Neural progenitor cell (in vitro differentiated cells): ENCODE data around the gene KCNAB1. TPM values are rescaled to one million over a fixed set of nuclear protein-coding genes. Genes with fewer than 3 reads are reported as not detected.

ENCODE experiments used
- DNase-seq: peaks from one replicate; pipeline ENCODE4 v3.0.0-alpha.2; 2016; ENCODE audit warnings: low spot score
- H2AFZ ChIP-seq: fragments of 200-600 bp; sonication (generic); replicated peaks from 2 replicates; pipeline ENCODE4 v1.6.1; 2016; ENCODE audit warnings: antibody characterized with exemption
- H3F3A ChIP-seq: fragments of 200-600 bp; sonication (generic); 2 replicates; pipeline ENCODE4 v1.6.1; 2016; ENCODE audit warnings: antibody characterized with exemption, low read depth
- H3K27ac ChIP-seq: fragments of 200-600 bp; sonication (generic); 2 replicates; pipeline ENCODE4 v1.5.1; 2016; ENCODE audit warnings: mild to moderate bottlenecking
- H3K27me3 ChIP-seq: fragments of 200-600 bp; sonication (generic); 2 replicates; pipeline ENCODE4 v1.6.1; 2016; ENCODE audit warnings: mild to moderate bottlenecking, moderate library complexity
- H3K36me3 ChIP-seq: fragments of 200-600 bp; sonication (generic); 2 replicates; pipeline ENCODE4 v1.5.1; 2016
- H3K4me1 ChIP-seq: fragments of 200-600 bp; sonication (generic); 2 replicates; pipeline ENCODE4 v1.6.1; 2016; ENCODE audit warnings: mixed run types
- H3K4me2 ChIP-seq: fragments of 200-600 bp; sonication (generic); 2 replicates; pipeline ENCODE4 v1.6.1; 2016
- H3K4me3 ChIP-seq: fragments of 200-600 bp; sonication (generic); 2 replicates; pipeline ENCODE4 v1.5.1; 2016
- H3K79me2 ChIP-seq: fragments of 200-600 bp; sonication (generic); 2 replicates; pipeline ENCODE4 v1.6.1; 2016; ENCODE audit warnings: low read depth
- H3K9ac ChIP-seq: fragments of 200-600 bp; sonication (generic); 2 replicates; pipeline ENCODE4 v1.6.1; 2016
- H3K9me3 ChIP-seq: fragments of 200-600 bp; sonication (generic); 2 replicates; pipeline ENCODE4 v1.5.1; 2016; ENCODE audit warnings: low read depth
- H4K20me1 ChIP-seq: fragments of 200-600 bp; sonication (generic); 2 replicates; pipeline ENCODE4 v1.6.1; 2016; ENCODE audit warnings: low read depth
- H3K27ac Mint-ChIP-seq: 3 replicates; pipeline ENCODE4 v1.8.0; 2021; ENCODE audit warnings: mixed read lengths
- H3K27me3 Mint-ChIP-seq: 2 replicates; pipeline ENCODE4 v1.8.0; 2022; ENCODE audit warnings: low read depth, mild to moderate bottlenecking, inconsistent platforms, moderate library complexity, mixed read lengths; ENCODE audit not compliant: insufficient read depth
- H3K36me3 Mint-ChIP-seq: 3 replicates; pipeline ENCODE4 v1.8.0; 2021; ENCODE audit warnings: mixed read lengths
- H3K4me1 Mint-ChIP-seq: 3 replicates; pipeline ENCODE4 v1.8.0; 2021; ENCODE audit warnings: mixed read lengths
- H3K4me3 Mint-ChIP-seq: 3 replicates; pipeline ENCODE4 v1.8.0; 2021; ENCODE audit warnings: mild to moderate bottlenecking, moderate library complexity, mixed read lengths
- H3K9me3 Mint-ChIP-seq: 3 replicates; pipeline ENCODE4 v1.8.0; 2020; ENCODE audit warnings: mixed read lengths
- EZH2 ChIP-seq: fragments of 200-600 bp; sonication (generic); IDR thresholded peaks from 2 replicates; pipeline ENCODE4 v1.6.1; 2017; ENCODE audit warnings: antibody characterized with exemption, mild to moderate bottlenecking, moderate library complexity
- EZH2phosphoT487 ChIP-seq: fragments of 200-600 bp; sonication (generic); IDR thresholded peaks from 2 replicates; pipeline ENCODE4 v1.6.1; 2017; ENCODE audit warnings: antibody characterized with exemption
- total RNA-seq: library from RNA; depleted of rRNA; stranded (reverse); fragments of >200 nt; gene quantifications from 2 replicates; pipeline ENCODE4 v1.2.3, GENCODE V29; 2015; ENCODE audit warnings: low replicate concordance
- TF ChIP-seq, protein P1 (sequence below): fragments of 200-600 bp; sonication (generic); IDR thresholded peaks from 2 replicates; pipeline ENCODE4 v1.5.1; 2017; ENCODE audit warnings: antibody characterized with exemption, mild to moderate bottlenecking

Gene KCNAB1
- total RNA-seq, 1 donor from 2014 or later, result 0.24 TPM

DNA sequence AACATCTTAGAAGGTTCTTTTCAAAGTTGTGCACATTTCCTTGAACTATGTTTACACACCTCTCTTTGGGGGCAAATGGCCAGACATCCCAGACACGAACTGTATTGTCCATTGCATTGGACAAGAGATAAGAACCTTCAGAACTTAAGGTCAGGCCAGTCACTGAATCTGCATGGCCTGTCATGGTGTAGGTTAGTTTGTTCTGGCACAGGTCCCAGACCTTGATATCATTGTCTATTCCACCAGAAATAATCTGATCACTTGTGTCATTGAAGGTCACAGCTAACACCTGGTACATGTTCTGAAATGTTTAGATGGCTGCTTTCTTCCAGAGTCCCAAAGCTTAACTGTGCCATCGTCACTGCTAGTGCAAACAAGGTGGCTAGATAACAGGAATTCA, 55.7 kb downstream of the KCNAB1 start:
- DNase-seq, result no peak
- Histone ChIP-seq H3K27ac (no peak overlapping the region), H3K4me3 (no peak overlapping the region), H4K20me1 (no peaks in the 10 kb centered on the region), H2AFZ (no peak overlapping the region), H3K27me3 (no peaks in the 10 kb centered on the region), H3K9me3 (no peaks in the 10 kb centered on the region), H3K4me1 (no peaks in the 10 kb centered on the region), H3K4me2 (no peak overlapping the region), H3K79me2 (no peaks in the 10 kb centered on the region), H3K36me3 (no peaks in the 10 kb centered on the region), H3F3A (no peaks in the 10 kb centered on the region), H3K9ac (no peak overlapping the region)
- no peak overlapping the region for H3K4me3 Mint-ChIP-seq
- no peak overlapping the region for H3K27ac Mint-ChIP-seq
- H3K27me3 Mint-ChIP-seq, result peaks cover 2% of the 10 kb centered on the region
- TF ChIP-seq EZH2 (no peak), EZH2phosphoT487 (no peak)
- TF ChIP-seq, protein P1, sequence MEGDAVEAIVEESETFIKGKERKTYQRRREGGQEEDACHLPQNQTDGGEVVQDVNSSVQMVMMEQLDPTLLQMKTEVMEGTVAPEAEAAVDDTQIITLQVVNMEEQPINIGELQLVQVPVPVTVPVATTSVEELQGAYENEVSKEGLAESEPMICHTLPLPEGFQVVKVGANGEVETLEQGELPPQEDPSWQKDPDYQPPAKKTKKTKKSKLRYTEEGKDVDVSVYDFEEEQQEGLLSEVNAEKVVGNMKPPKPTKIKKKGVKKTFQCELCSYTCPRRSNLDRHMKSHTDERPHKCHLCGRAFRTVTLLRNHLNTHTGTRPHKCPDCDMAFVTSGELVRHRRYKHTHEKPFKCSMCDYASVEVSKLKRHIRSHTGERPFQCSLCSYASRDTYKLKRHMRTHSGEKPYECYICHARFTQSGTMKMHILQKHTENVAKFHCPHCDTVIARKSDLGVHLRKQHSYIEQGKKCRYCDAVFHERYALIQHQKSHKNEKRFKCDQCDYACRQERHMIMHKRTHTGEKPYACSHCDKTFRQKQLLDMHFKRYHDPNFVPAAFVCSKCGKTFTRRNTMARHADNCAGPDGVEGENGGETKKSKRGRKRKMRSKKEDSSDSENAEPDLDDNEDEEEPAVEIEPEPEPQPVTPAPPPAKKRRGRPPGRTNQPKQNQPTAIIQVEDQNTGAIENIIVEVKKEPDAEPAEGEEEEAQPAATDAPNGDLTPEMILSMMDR, result no peak
- no peaks in the 10 kb centered on the region for H3K4me1 Mint-ChIP-seq
- no peaks in the 10 kb centered on the region for H3K9me3 Mint-ChIP-seq
- H3K36me3 Mint-ChIP-seq, result no peaks in the 10 kb centered on the region

- H2AFZ ChIP-seq, result no peak overlapping the region
- H3K9me3 Mint-ChIP-seq, result no peaks in the 10 kb centered on the region
- no peaks in the 10 kb centered on the region for H4K20me1 ChIP-seq
- no peak overlapping the region for H3K27ac Mint-ChIP-seq
- H3K36me3 Mint-ChIP-seq, result no peaks in the 10 kb centered on the region
- no peak overlapping the region for H3K9ac ChIP-seq
- H3F3A ChIP-seq, result no peaks in the 10 kb centered on the region
- H3K36me3 ChIP-seq, result no peaks in the 10 kb centered on the region
- no peak overlapping the region for H3K4me2 ChIP-seq
- H3K79me2 ChIP-seq, result no peaks in the 10 kb centered on the region
- TF ChIP-seq EZH2 (no peak), EZH2phosphoT487 (no peak)
- TF ChIP-seq, protein P1, result no peak
- H3K4me1 Mint-ChIP-seq, result no peaks in the 10 kb centered on the region
- H3K27me3 Mint-ChIP-seq, result peaks cover 2% of the 10 kb centered on the region
- no peaks in the 10 kb centered on the region for H3K9me3 ChIP-seq
- no peak overlapping the region for H3K4me3 Mint-ChIP-seq
- H3K27ac ChIP-seq, result no peak overlapping the region
- no peak for DNase-seq
- H3K27me3 ChIP-seq, result no peaks in the 10 kb centered on the region
- no peak overlapping the region for H3K4me3 ChIP-seq
- H3K4me1 ChIP-seq, result no peaks in the 10 kb centered on the region
Observed at GRCh38 chr3:156176629-156177210, 56.3 kb downstream of the KCNAB1 start.

- Mint-ChIP-seq H3K36me3 (no peaks in the 10 kb centered on the region), H3K27ac (no peak overlapping the region), H3K27me3 (peaks cover 2% of the 10 kb centered on the region), H3K9me3 (no peaks in the 10 kb centered on the region), H3K4me3 (no peak overlapping the region), H3K4me1 (no peaks in the 10 kb centered on the region)
- Histone ChIP-seq H4K20me1 (no peaks in the 10 kb centered on the region), H3K27me3 (no peaks in the 10 kb centered on the region), H3K9me3 (no peaks in the 10 kb centered on the region), H3K27ac (no peak overlapping the region), H3K36me3 (no peaks in the 10 kb centered on the region), H3K79me2 (no peaks in the 10 kb centered on the region), H3K4me1 (no peaks in the 10 kb centered on the region), H3K9ac (no peak overlapping the region), H3K4me3 (no peak overlapping the region), H3K4me2 (no peak overlapping the region), H3F3A (no peaks in the 10 kb centered on the region), H2AFZ (no peak overlapping the region)
- DNase-seq, result no peak
- TF ChIP-seq EZH2 (no peak), EZH2phosphoT487 (no peak)
- TF ChIP-seq, protein P1, result no peak
Observed at GRCh38 chr3:156180077-156180476, 59.7 kb downstream of the KCNAB1 start.
